ENCODE measurements around the gene SUN5. TPM values are rescaled to one million over a fixed set of nuclear protein-coding genes. Genes with fewer than 3 reads are reported as not detected.

Gene SUN5
- total RNA-seq, 4 donors from 2014 or later = not detected

- Histone ChIP-seq H3K27me3 (peaks cover 0 to 6% (median 0%) of the 10 kb centered on the region in 3 donors), H3K9me3 (no peaks in the 10 kb centered on the region), H3K27ac (no peak overlapping the region), H3K4me1 (no peaks in the 10 kb centered on the region), H3K4me3 (no peak overlapping the region), H3K36me3 (no peaks in the 10 kb centered on the region)
- intact Hi-C loops (cut with DNase I; ENCODE audit: low total_unique reads) = no loop called here
- in situ Hi-C loops (cut with MboI; ENCODE audit: low sequenced_read_pairs in 4 of 4) = no loop called here
- DNase-seq (no peak), ATAC-seq (no peak)
- TF ChIP-seq POLR2A (IDR thresholded peaks at IDR 0.05) (no peak), CTCF (IDR thresholded peaks at IDR 0.05 in 4 of 5, conservative IDR thresholded peaks at IDR 0.05 in 1 of 5) (no peak)
Observed at GRCh38 chr20:33030569-33030968, 26.3 kb upstream of the SUN5 start.

- DNase-seq = no peak
- no peak for TF ChIP-seq CTCF (IDR thresholded peaks at IDR 0.05 in 4 of 5, conservative IDR thresholded peaks at IDR 0.05 in 1 of 5)
- TF ChIP-seq POLR2A (IDR thresholded peaks at IDR 0.05) = no peak
- Histone ChIP-seq H3K4me3 (no peak overlapping the region), H3K27me3 (peaks cover 0 to 6% (median 0%) of the 10 kb centered on the region in 3 donors), H3K9me3 (no peaks in the 10 kb centered on the region), H3K27ac (no peak overlapping the region), H3K4me1 (no peaks in the 10 kb centered on the region), H3K36me3 (no peaks in the 10 kb centered on the region)
- in situ Hi-C loops (cut with MboI; ENCODE audit: low sequenced_read_pairs in 4 of 4) = no loop called here
- no peak for ATAC-seq
- intact Hi-C loops (cut with DNase I; ENCODE audit: low total_unique reads) = no loop called here
Observed at GRCh38 chr20:33030076-33030475, 25.8 kb upstream of the SUN5 start.

GRCh38 chr20:33028875-33029274 is 24.6 kb upstream of the SUN5 start:
- Histone ChIP-seq H3K4me3 (no peak overlapping the region), H3K9me3 (no peaks in the 10 kb centered on the region), H3K27me3 (peaks cover 0 to 6% (median 0%) of the 10 kb centered on the region in 3 donors), H3K27ac (no peak overlapping the region), H3K4me1 (no peaks in the 10 kb centered on the region), H3K36me3 (no peaks in the 10 kb centered on the region)
- TF ChIP-seq CTCF (IDR thresholded peaks at IDR 0.05 in 4 of 5, conservative IDR thresholded peaks at IDR 0.05 in 1 of 5) = no peak
- no peak for ATAC-seq
- DNase-seq = no peak
- in situ Hi-C loops (cut with MboI; ENCODE audit: low sequenced_read_pairs in 4 of 4) = no loop called here
- intact Hi-C loops (cut with DNase I; ENCODE audit: low total_unique reads) = no loop called here

- intact Hi-C loops (cut with DNase I; ENCODE audit: low total_unique reads) = no loop called here
- ATAC-seq (no peak), DNase-seq (no peak)
- TF ChIP-seq CTCF (IDR thresholded peaks at IDR 0.05 in 4 of 5, conservative IDR thresholded peaks at IDR 0.05 in 1 of 5) (no peak), POLR2A (IDR thresholded peaks at IDR 0.05) (no peak)
- H3K9me3 ChIP-seq = no peaks in the 10 kb centered on the region
- H3K27me3 ChIP-seq = peaks cover 0 to 6% (median 0%) of the 10 kb centered on the region in 3 donors
- no peak overlapping the region for H3K27ac ChIP-seq
- H3K36me3 ChIP-seq = no peaks in the 10 kb centered on the region
- H3K4me1 ChIP-seq = no peaks in the 10 kb centered on the region
- H3K4me3 ChIP-seq = no peak overlapping the region
- in situ Hi-C loops (cut with MboI; ENCODE audit: low sequenced_read_pairs in 4 of 4) = no loop called here
Observed at GRCh38 chr20:33027769-33028751, 23.8 kb upstream of the SUN5 start.
